Stimulated activated CD4-positive, alpha-beta T cell treated with anti-CD3 and anti-CD28 coated beads, Interleukin-1b, Interleukin-23, amount 100 ng/mL, for 1 hour (primary cell): ENCODE data around the gene UBIAD1.
"Not testable (repeated sequence)": the region's sequence is repeated elsewhere in the genome, so short reads cannot be mapped to it uniquely, and the experiment has no call there.

Source experiments
- DNase-seq, 2 donors: peaks; one replicate each; pipeline ENCODE4 v3.0.0-alpha.2; 2020; ENCODE audit warnings: low read depth in 2 of 2

UBIAD1 gene

GRCh38 chr1:11279630-11280029 is 6.6 kb downstream of the UBIAD1 start:
- DNase-seq, result no peak

- DNase-seq, result no peak
These were observed 7.8 kb downstream of the UBIAD1 start for GRCh38 chr1:11280719-11281376.

- DNase-seq, result no peak
These were observed 8.7 kb downstream of the UBIAD1 start for GRCh38 chr1:11281518-11282331.

GRCh38 chr1:11283151-11283550 is 10.2 kb downstream of the UBIAD1 start:
- no peak for DNase-seq

GRCh38 chr1:11284784-11285183 is 11.8 kb downstream of the UBIAD1 start:
- DNase-seq, result no peak

- DNase-seq, result no peak
These were observed 13.1 kb downstream of the UBIAD1 start for GRCh38 chr1:11285883-11286734.

- no peak for DNase-seq
These were observed 13.9 kb downstream of the UBIAD1 start for GRCh38 chr1:11286735-11287410.

- no peak for DNase-seq
These were observed 16.1 kb downstream of the UBIAD1 start for GRCh38 chr1:11289064-11289463.

GRCh38 chr1:11291049-11291448 is 18.1 kb downstream of the UBIAD1 start:
- DNase-seq, result no peak

GRCh38 chr1:11293856-11294255 is 20.9 kb downstream of the UBIAD1 start:
- DNase-seq, result no peak

- no peak for DNase-seq
These were observed 22.0 kb downstream of the UBIAD1 start for GRCh38 chr1:11294951-11295350.

GRCh38 chr1:11295905-11296304 is 22.9 kb downstream of the UBIAD1 start:
- DNase-seq, result no peak

GRCh38 chr1:11297774-11298173 is 24.8 kb downstream of the UBIAD1 start:
- DNase-seq, result not testable (repeated sequence)

- no peak for DNase-seq
These were observed 25.6 kb downstream of the UBIAD1 start for GRCh38 chr1:11298390-11299224.

- DNase-seq, result no peak
These were observed 26.2 kb downstream of the UBIAD1 start for GRCh38 chr1:11299225-11299574.

GRCh38 chr1:11301601-11302000 is 28.6 kb downstream of the UBIAD1 start:
- DNase-seq, result no peak

- no peak for DNase-seq
These were observed 29.4 kb downstream of the UBIAD1 start for GRCh38 chr1:11302366-11302765.

GRCh38 chr1:11305516-11305915 is 32.5 kb downstream of the UBIAD1 start:
- not testable (repeated sequence) for DNase-seq

- no peak for DNase-seq
These were observed 34.9 kb downstream of the UBIAD1 start for GRCh38 chr1:11307852-11308251.

- no peak for DNase-seq
These were observed 35.8 kb downstream of the UBIAD1 start for GRCh38 chr1:11308699-11309224.

GRCh38 chr1:11309385-11309784 is 36.4 kb downstream of the UBIAD1 start:
- DNase-seq, result no peak
